ENCODE data around the gene MARK3. TPM values are rescaled to one million over a fixed set of nuclear protein-coding genes. Genes with fewer than 3 reads are reported as not detected.

Gene MARK3
- total and polyA plus RNA-seq, 2 of the 13 experiments (the other 11 are each of a cell fraction or from before 2014, with no cell fraction given) = 47.7 to 56.6 TPM

DNA sequence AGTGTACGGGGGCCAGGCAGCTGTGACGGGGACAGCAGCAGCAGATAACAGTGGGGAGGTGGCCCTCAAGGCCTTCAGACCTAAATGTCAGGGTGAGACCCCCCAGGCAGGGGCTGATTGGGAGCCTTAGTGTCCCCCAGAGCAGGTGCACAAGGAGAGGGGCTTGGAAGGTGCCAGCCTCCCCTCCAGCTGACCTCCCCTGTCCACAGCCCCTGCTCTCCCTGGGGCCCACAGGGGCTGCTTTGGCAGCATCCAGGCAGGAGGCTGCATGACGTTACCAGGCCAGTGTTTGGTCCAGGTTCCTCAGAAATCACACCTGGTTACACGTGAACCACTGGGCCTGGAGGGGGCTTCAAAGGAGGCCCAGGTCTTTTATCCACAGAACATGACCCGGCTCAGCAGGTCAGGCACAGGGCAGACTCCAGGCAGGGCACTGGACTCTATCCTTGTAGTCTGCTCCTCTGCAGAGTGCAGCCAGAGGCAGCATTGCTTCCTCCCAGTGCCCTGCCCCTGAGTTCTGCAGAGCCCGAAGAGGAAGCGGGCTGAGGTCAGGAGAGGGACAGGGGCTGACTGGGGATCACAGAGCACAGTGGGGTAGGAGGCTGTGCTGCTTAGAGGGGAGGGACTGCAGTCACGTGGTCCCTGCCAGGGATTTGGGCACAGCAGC, 141.2 kb downstream of the MARK3 start (continued):
- TF ChIP-seq HNRNPL (IDR thresholded peaks at IDR 0.05; ENCODE audit: low read depth, low read length) (0 out of 2 replicates have a peak, but pooled peaks have one; percentile 28), PHF20 (CRISPR knock-in tag; IDR thresholded peaks at IDR 0.05) (no peak), ESRRA (CRISPR knock-in tag; IDR thresholded peaks at IDR 0.05; ENCODE audit: low read depth) (0 out of 2 replicates have a peak, but pooled peaks have one; percentile 21), NR2F2 (IDR thresholded peaks at IDR 0.05; ENCODE audit: borderline replicate concordance, low read depth) (peak; percentile 28; the same call in 1 of the 2 replicates), ZBED4 (CRISPR knock-in tag; IDR thresholded peaks at IDR 0.05; ENCODE audit: borderline replicate concordance) (peak; percentile 75; the same call in 1 of the 2 replicates), ZNF547 (CRISPR knock-in tag; IDR thresholded peaks at IDR 0.05) (peak; percentile 40; the same call in 1 of the 2 replicates), ZBTB25 (CRISPR knock-in tag; IDR thresholded peaks at IDR 0.05) (no peak), ZNF687 (CRISPR knock-in tag; IDR thresholded peaks at IDR 0.05) (peak; percentile 74), ZFX (CRISPR knock-in tag; IDR thresholded peaks at IDR 0.05; ENCODE audit: low read depth) (peak; percentile 66), TCF7 (IDR thresholded peaks at IDR 0.05; ENCODE audit: low read depth) (peak; percentile 71), KLF16 (CRISPR knock-in tag; IDR thresholded peaks at IDR 0.05) (no peak), ZNF790 (CRISPR knock-in tag; IDR thresholded peaks at IDR 0.05; ENCODE audit: borderline replicate concordance) (0 out of 2 replicates have a peak, but pooled peaks have one; percentile 2), CREM (IDR thresholded peaks at IDR 0.05) (no peak), CREM (CRISPR knock-in tag; IDR thresholded peaks at IDR 0.05) (no peak), POLR2A (IDR thresholded peaks at IDR 0.05; ENCODE audit: insufficient read depth in 1 of 2, low read depth in 2 of 2, low read length in 2 of 2) (0 out of 4 replicates have a peak, but pooled peaks of 1 of the 2 experiments have one; percentile 28)
- TF ChIP-seq, protein P1, sequence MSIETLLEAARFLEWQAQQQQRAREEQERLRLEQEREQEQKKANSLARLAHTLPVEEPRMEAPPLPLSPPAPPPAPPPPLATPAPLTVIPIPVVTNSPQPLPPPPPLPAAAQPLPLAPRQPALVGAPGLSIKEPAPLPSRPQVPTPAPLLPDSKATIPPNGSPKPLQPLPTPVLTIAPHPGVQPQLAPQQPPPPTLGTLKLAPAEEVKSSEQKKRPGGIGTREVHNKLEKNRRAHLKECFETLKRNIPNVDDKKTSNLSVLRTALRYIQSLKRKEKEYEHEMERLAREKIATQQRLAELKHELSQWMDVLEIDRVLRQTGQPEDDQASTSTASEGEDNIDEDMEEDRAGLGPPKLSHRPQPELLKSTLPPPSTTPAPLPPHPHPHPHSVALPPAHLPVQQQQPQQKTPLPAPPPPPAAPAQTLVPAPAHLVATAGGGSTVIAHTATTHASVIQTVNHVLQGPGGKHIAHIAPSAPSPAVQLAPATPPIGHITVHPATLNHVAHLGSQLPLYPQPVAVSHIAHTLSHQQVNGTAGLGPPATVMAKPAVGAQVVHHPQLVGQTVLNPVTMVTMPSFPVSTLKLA (IDR thresholded peaks at IDR 0.05) = no peak
- TF ChIP-seq, protein P2, sequence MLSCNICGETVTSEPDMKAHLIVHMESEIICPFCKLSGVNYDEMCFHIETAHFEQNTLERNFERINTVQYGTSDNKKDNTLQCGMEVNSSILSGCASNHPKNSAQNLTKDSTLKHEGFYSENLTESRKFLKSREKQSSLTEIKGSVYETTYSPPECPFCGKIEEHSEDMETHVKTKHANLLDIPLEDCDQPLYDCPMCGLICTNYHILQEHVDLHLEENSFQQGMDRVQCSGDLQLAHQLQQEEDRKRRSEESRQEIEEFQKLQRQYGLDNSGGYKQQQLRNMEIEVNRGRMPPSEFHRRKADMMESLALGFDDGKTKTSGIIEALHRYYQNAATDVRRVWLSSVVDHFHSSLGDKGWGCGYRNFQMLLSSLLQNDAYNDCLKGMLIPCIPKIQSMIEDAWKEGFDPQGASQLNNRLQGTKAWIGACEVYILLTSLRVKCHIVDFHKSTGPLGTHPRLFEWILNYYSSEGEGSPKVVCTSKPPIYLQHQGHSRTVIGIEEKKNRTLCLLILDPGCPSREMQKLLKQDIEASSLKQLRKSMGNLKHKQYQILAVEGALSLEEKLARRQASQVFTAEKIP (CRISPR knock-in tag; IDR thresholded peaks at IDR 0.05; ENCODE audit: borderline replicate concordance) = no peak
